ENCODE results near the gene CHFR.

GRCh38 chr12:132798836-132799235 is 88.6 kb downstream of the CHFR start:
- TF ChIP-seq POLR2A (IDR thresholded peaks at IDR 0.05; ENCODE audit: low read depth, low read length) (no peak), TAF1 (IDR thresholded peaks at IDR 0.05; ENCODE audit: low read depth, low read length) (no peak), POLR2AphosphoS5 (IDR thresholded peaks at IDR 0.05; ENCODE audit: low read depth, low read length) (no peak)

All from GM12891 (cell line).